ENCODE data around the gene ZNF575. TPM values are rescaled to one million over a fixed set of nuclear protein-coding genes. Genes with fewer than 3 reads are reported as not detected.
A peak's percentile ranks its signal among the peaks of the same experiment; 100 is the strongest.
"Not testable (repeated sequence)": the region's sequence is repeated elsewhere in the genome, so short reads cannot be mapped to it uniquely, and the experiment has no call there.

The ZNF575 gene
- polyA plus RNA-seq, 5 donors, result 1.3 to 3.8 (median 2.1) TPM

GRCh38 chr19:43507880-43508279 is 25.1 kb upstream of the ZNF575 start:
- no peak for DNase-seq

- DNase-seq, result no peak
Measured at GRCh38 chr19:43510713-43511112, 22.3 kb upstream of the ZNF575 start.

DNA sequence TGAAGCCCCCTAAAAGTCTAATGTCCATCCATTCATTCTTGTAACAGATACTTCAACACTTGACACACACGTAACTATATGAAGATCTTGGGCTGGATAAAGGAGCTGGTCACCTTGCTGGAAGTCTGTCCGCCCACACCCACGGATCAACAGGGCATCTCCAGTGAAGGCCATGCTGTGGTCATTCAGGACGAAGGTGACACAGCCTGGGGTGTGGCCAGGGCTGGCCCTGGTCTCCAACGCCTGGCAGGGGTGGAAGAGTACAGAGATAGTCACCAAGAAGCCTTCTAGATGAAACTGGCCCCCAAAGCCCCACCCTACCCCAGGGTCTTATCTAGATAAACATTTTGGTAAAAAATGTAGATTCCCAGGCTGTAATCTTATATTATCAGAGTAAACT is 21.7 kb upstream of the ZNF575 start:
- DNase-seq, result no peak

GRCh38 chr19:43512399-43512798 is 20.6 kb upstream of the ZNF575 start:
- DNase-seq, result not testable (repeated sequence)

- DNase-seq, result no peak
Measured at GRCh38 chr19:43518051-43518450, 14.9 kb upstream of the ZNF575 start.

DNA sequence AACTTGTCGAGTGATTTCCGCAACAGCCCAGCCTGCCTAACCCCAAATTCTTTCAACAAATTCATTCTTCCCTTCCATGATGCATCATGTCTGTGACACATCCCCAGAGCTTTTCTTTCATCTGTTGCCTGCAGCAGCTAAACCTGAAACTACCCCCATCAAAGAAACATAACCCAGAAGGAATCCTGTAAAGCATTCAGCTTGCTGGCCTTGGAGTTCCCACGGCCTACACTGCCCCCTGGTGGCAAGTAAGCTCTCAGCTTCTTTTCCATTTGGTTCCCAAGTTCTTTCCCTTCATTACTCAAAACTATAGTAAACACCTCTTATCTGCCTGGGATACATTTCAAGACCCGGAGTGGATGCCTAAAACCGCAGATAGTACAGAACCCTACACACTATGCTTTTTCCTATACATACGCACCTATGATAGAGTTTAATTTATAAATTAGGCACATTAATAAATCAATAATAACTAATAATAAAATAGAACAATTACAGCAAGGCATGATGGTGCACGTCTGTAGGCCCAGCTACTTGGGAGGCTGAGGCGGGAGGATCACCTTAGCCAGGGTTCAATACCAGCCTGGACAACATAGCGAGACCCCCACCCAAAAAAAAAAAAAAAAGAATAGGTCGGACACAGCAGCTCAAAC is 13.4 kb upstream of the ZNF575 start:
- DNase-seq, result peak; percentile 72 to 81

DNA sequence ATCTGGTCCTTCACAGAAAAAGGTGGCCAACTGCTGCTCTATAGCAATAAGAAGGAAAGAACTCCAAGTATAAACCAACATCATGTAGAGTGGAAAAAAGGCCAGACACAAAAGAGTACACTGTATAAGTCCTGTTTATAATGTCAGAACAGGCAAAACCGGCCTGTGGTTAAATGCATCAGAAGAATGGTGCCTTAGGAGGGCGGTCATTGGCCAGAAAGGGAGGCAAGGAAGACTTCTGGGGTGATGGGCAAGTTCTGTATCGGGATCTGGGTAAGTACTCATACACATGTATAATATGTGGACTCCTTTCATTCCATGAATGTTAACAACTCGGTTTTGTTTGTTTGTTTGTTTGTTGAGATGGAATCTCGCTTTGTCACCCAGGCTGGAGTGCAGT is 10.1 kb upstream of the ZNF575 start:
- no peak for DNase-seq

DNA sequence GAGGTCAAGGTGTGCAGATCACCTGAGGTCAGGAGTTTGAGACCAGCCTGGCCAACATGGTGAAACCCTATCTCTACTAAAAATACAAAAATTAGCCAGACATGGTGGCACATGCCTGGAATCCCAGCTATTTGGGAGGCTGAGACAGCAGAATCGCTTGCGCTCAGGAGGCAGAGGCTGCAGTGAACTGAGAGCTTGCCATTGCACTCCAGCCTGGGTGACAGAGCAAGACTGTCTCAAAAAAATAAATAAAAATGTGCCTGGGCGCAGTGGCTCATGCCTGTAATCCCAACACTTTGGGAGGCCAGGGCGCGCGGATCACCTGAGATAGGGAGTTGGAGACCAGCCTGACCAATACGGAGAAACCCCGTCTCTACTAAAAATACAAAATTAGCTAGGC is 9.3 kb upstream of the ZNF575 start:
- not testable (repeated sequence) for DNase-seq

- DNase-seq, result no peak
Measured at GRCh38 chr19:43524922-43525835, 7.8 kb upstream of the ZNF575 start.

DNA sequence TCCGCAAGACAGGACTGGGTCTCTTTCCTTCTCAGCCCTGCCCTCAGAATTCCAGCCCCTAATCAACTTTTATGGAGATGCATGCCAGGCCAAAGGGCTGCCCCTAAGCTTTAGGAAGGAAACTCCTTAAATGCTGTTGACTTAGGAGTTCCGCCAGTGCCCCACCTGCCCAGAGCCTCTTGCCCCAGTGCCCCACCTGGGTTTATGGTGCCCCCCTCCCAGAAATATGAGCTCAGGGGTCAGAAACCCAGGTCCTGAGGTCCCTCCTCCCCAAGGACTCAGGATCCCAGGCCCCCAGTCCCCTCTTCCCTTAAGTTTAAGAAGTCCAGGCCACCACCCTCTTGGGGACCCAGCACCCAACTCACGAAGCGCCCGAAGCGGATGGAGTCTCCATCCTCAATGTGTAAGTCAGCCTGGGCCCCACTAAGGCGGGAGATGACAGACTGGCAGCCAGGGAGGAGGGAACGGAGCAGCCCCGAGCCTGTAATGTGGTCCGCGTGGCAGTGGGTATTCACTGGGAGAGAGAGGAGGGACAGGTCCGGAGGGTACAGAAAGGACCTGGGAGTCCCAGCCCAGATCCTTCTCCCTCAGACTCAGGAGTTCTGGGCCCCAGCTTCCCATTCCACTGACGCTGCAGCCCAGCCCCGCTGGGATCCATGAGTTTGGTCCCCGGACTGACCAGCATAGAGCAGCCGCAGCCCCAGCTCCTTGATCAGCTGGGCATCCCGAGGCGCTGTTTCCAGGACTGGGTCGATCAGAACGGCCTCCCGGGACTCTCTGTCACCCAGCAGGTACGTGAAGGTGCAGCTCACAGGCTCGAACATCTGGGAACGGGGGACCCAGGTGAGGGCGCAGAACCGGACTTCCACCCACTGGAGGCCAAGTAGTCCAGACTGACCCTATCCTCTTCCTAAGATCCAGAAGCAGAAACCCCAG is 6.9 kb upstream of the ZNF575 start:
- no peak for DNase-seq

DNA sequence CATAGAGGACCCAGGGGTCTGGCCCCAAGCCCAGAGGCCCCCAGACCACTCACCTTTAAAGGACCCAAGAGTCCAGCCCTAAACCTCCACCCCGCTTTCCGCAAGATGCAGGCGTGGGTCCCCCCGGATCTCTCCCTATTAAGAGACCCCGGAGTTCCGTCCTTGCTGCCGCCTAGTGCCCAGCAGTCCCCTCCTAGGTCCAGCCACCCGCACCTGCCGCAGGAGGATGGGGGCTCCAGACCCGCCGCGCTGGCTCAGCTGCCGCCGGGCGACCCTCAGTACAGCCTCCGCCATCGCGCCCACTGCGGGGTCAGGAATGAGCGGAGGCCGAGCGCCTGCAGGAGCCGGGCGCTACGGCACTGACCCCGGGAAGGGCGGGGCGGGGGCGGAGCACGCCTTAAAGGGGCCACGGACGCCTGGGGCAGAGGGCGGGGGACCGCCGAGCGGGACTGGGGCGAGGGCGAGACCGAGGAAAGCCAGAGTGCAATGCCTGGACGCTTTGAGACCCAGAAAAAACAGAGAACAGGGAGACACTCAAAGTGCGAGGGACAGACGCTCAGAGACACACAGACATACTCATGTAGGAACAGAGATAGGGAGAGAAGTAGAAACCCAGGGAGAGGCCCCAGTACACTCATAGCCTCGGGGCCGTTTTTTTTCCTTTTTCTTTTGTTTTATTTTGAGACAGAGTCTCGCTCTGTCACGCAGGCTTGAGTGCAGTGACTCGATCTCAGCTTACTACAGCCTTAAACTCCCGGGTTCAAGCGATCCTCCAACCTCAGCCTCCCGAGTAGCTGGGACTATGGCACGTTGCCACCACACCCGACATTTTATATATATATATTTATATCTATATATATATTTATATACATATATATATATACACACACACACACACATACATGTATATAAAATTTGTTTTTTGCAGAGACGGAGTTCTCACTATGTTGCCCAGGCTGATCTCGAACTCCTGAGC is 5.8 kb upstream of the ZNF575 start, which contains the start of gene ETHE1:
Gene ETHE1 (minus strand): TSS at position 318 of the 976 bp plus-strand sequence. CDS start 24 bp downstream, at position 294.
- DNase-seq, result peak; percentile 60 to 71

- DNase-seq, result peak in 1 of 2 donors; percentile 39
Measured at GRCh38 chr19:43527860-43528622, 4.9 kb upstream of the ZNF575 start.

DNA sequence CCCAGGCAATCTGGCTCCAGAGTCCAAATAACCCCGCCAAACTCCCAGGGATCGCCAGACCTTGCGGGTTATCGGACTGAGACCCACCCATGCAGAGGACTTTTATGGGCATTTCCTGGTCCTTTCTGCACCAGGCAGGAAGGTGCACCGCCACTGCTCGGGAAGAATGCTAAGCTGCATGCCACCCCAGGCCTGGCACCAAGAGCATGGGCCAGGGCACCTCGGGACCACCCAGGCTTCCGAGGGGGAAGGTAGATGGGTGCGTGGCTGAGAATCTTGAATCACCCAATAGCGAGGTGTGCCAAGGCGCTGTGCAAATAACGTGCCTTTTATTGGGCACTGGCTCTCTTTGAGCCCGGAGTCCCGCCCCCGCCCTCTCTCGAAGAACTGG is 422 bp upstream of the ZNF575 start:
- DNase-seq, result no peak

DNA sequence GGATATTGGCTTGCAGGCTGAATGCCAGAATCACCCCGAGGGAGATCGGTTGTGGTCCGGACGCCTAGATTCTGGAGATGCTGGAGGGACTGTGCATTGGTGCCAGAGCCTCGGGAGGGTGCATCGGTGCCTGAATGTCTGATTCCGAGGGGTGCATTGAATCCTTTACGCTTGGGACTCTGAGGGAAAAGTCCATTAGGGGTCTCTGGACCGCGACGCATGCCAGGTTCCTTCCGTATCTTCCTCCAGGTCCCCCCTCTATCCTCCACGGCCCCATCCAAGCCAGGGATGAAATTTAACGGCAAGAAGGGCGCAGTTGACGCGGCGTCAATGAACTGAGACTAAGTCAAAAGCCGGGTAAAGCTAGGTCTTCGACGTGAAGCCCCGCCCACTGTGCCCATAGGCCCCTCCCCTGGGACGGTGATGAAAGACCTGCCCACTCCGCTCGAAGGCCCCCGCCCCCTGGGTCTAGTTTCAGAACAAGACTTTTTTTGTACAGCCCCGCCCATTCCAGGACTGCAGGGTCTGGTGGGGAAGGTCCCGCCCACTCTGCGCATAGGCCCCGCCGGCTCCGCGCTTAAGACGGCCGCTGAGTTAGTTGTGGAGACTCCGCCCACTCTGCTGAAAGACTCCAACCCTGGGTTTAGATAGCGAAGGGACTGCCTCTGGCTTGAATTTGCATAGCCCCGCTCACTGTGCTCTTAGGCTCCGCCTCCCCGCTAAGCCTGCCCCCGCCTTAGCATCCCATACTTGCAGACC is 737 bp downstream of the ZNF575 start:
- peak; percentile 98 for DNase-seq

- peak in 1 of 2 donors; percentile 14 for DNase-seq
Measured at GRCh38 chr19:43534305-43534815, 1.4 kb downstream of the ZNF575 start.

GRCh38 chr19:43534816-43535761 is 2.1 kb downstream of the ZNF575 start:
- DNase-seq, result peak; percentile 52 to 61

DNA sequence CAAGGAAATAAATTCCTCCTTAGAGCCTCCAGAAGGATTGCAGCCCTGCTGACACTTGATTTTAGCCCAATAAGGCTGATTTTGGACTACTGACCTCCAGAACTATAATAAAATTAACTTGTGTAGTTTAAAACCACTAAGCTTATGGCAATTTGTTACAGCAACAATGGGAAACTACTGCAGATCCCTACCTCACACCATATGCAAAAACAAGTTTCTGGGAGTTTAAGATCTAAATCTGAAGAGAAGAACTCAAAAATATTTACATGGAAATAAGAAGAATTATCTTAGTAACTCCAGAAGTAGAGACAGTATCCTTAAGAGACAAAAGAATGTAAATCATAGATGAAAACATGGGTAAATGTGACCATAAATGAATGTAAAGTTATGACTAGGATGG is 5.9 kb downstream of the ZNF575 start:
- no peak for DNase-seq

DNA sequence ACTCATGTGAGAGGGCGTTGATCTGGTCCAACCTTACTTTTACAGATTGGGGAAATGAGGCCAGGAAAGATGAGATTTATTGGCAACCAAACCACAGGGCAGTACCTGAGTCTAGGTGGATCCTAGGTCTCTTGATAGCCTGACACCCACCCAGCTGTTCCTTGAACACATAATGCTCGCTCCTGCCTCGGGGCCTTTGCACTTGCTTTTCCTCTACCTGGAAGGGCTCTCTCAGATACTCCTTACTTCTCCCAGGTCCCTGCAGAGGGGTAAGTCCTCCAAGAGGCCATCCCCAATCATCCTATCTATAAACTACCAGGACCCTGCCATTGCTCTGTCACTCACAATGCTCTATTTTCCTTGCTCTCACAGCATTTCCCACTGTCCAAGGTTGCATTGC is 7.4 kb downstream of the ZNF575 start:
- DNase-seq, result no peak

Data from right lung (tissue), 5 donors.